SK-N-SH treated with all-trans-retinoic acid at 6 μM for 48 hours (cell line): ENCODE measurements around the gene TRIM2.

Experiments
- ARNTL ChIP-seq: fragments of 450-650 bp; formaldehyde crosslinking; IDR thresholded peaks from 2 replicates; pipeline ENCODE4 v1.5.0; 2020; ENCODE audit warnings: low read depth, mild to moderate bottlenecking, moderate library complexity, borderline replicate concordance
- CREB5 ChIP-seq: fragments of 250-450 bp; sonication (Bioruptor Pico); IDR thresholded peaks from 2 replicates; pipeline ENCODE4 v1.5.1; 2020; ENCODE audit warnings: low read depth, mild to moderate bottlenecking, moderate library complexity
- CSDC2 ChIP-seq: fragments of 250-450 bp; sonication (Bioruptor Pico); IDR thresholded peaks from 2 replicates; pipeline ENCODE4 v1.5.0; 2020; ENCODE audit warnings: mild to moderate bottlenecking, moderate library complexity
- ISL1 ChIP-seq: fragments of 250-450 bp; sonication (Bioruptor Pico); IDR thresholded peaks from 2 replicates; pipeline ENCODE4 v2.1.2; 2022; ENCODE audit warnings: mild to moderate bottlenecking, moderate library complexity
- RARB ChIP-seq: fragments of 250-450 bp; sonication (Bioruptor Pico); IDR thresholded peaks from 2 replicates; pipeline ENCODE4 v1.8.0; 2021; ENCODE audit warnings: mild to moderate bottlenecking, moderate library complexity
- ZNF70 ChIP-seq: fragments of 450-650 bp; formaldehyde crosslinking; IDR thresholded peaks from 2 replicates; pipeline ENCODE4 v1.5.0; 2020; ENCODE audit warnings: mild to moderate bottlenecking, moderate library complexity

- TF ChIP-seq CREB5 (CRISPR knock-in tag) = no peak
- TF ChIP-seq CSDC2 (CRISPR knock-in tag) = no peak
- TF ChIP-seq RARB (CRISPR knock-in tag) = no peak
- no peak for TF ChIP-seq ARNTL
- no peak for TF ChIP-seq ZNF70
- TF ChIP-seq ISL1 = no peak
Measured at GRCh38 chr4:153322791-153323190, 118.5 kb downstream of the TRIM2 start.
